NK-92 treated with Interleukin-12 subunit alpha and Interleukin-12 subunit beta, amount 100 ng/mL, for 24 hours (cell line): ENCODE data around the gene PLCL2.
"Not testable (repeated sequence)": the region's sequence is repeated elsewhere in the genome, so short reads cannot be mapped to it uniquely, and the experiment has no call there.

ENCODE experiments used
- DNase-seq: peaks from one replicate; lab custom pipeline; 2025; lab: John Stamatoyannopoulos, UW

PLCL2 gene

GRCh38 chr3:17119201-17120072 is 234.7 kb downstream of the PLCL2 start:
- DNase-seq, result no peak

GRCh38 chr3:17120115-17120514 is 235.4 kb downstream of the PLCL2 start:
- DNase-seq, result no peak

- no peak for DNase-seq
These were observed 236.6 kb downstream of the PLCL2 start for GRCh38 chr3:17121336-17121735.

GRCh38 chr3:17122758-17123157 is 238.0 kb downstream of the PLCL2 start:
- DNase-seq, result no peak

GRCh38 chr3:17125738-17126442 is 241.1 kb downstream of the PLCL2 start:
- no peak for DNase-seq

- DNase-seq, result not testable (repeated sequence)
These were observed 243.9 kb downstream of the PLCL2 start for GRCh38 chr3:17128671-17129070.

GRCh38 chr3:17129556-17129955 is 244.8 kb downstream of the PLCL2 start:
- DNase-seq, result no peak

- no peak for DNase-seq
These were observed 246.2 kb downstream of the PLCL2 start for GRCh38 chr3:17130956-17131355.

- DNase-seq, result no peak
These were observed 247.7 kb downstream of the PLCL2 start for GRCh38 chr3:17132286-17133115.

GRCh38 chr3:17133632-17134545 is 249.1 kb downstream of the PLCL2 start:
- DNase-seq, result no peak

- DNase-seq, result no peak
These were observed 250.9 kb downstream of the PLCL2 start for GRCh38 chr3:17135696-17136095.

- no peak for DNase-seq
These were observed 251.5 kb downstream of the PLCL2 start for GRCh38 chr3:17136136-17136721.

GRCh38 chr3:17137321-17137826 is 252.6 kb downstream of the PLCL2 start:
- no peak for DNase-seq

- DNase-seq, result no peak
These were observed 253.7 kb downstream of the PLCL2 start for GRCh38 chr3:17138246-17139039.
